Measurements from ENCODE around the gene PMAIP1.

GRCh38 chr18:59892123-59892522 is 7.7 kb upstream of the PMAIP1 start:
- TF ChIP-seq CTCF (conservative IDR thresholded peaks at IDR 0.05; ENCODE audit: low read length) (no peak), EZH2phosphoT487 (IDR thresholded peaks at IDR 0.05; ENCODE audit: borderline replicate concordance, low read depth, low read length) (no peak)
